GM12891 (cell line): ENCODE data around the gene MORC2.

Experiments
- POLR2A ChIP-seq: IDR thresholded peaks from 2 replicates; pipeline ENCODE4 v1.6.1; 2011; ENCODE audit warnings: low read depth, low read length, control low read depth
- POLR2AphosphoS5 ChIP-seq: IDR thresholded peaks from 2 replicates; pipeline ENCODE4 v1.6.1; 2011; ENCODE audit warnings: low read depth, low read length, control low read depth

DNA sequence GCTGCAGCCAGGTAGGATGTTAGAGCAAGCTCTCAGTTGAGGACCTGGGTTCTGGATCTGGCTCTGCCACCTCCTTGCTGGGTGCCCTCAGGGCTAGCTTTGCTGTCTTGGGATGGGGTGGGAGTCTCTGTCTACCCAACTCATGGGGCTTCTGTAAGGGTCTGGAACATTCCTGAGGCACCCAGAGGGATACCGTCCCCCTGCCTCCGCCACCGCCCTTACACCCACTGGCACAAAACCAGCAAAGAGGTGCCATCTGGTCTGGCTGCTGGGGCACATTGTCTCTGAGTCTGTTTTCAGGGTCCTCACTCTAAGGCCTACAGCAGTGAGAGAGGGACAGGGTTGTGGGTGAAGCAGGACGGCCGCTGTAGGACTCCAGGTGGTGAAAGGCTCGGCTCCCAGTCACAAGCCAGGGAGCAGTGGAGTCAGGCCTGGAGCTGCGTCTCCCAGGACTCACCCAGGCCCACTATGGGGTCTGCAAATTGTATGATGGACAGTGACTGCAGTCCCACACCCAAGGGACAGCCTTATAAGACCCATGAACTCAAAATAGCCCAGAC, 84.9 kb downstream of the MORC2 start:
- TF ChIP-seq POLR2A, result no peak
- TF ChIP-seq POLR2AphosphoS5, result no peak
